ENCODE results near the gene SEC22C. TPM values are rescaled to one million over a fixed set of nuclear protein-coding genes. Genes with fewer than 3 reads are reported as not detected.

SEC22C gene
- total RNA-seq, 6 donors from 2014 or later = 36.3 to 59.7 (median 50.6) TPM

- DNase-seq = no peak
- Histone ChIP-seq H3K27ac (peak overlapping the region; percentile 89 to 93 (median 90)), H3K4me1 (peaks cover 34 to 73% (median 52%) of the 10 kb centered on the region in 4 donors)
Measured at GRCh38 chr3:42508562-42508961, 73.2 kb downstream of the SEC22C start.

GRCh38 chr3:42507761-42508335 is 73.9 kb downstream of the SEC22C start:
- H3K4me1 ChIP-seq = peaks cover 29 to 75% (median 52%) of the 10 kb centered on the region in 4 donors
- peak in 1 of 2 donors; percentile 40 for DNase-seq
- 31 to 38% methylated on average over 6 of the region's 6 CpGs for WGBS, 2 donors
- H3K36me3 ChIP-seq = peaks cover 0 to 40% (median 0%) of the 10 kb centered on the region in 4 donors
- H3K27me3 ChIP-seq = no peaks in the 10 kb centered on the region
- peak overlapping the region in 2 of 4 donors; percentile 21 to 75 for H3K4me3 ChIP-seq
- no peak for ATAC-seq (ENCODE audit: low FRiP score in 2 of 2)
- TF ChIP-seq POLR2A (IDR thresholded peaks at IDR 0.05) = no peak
- TF ChIP-seq, protein P1, sequence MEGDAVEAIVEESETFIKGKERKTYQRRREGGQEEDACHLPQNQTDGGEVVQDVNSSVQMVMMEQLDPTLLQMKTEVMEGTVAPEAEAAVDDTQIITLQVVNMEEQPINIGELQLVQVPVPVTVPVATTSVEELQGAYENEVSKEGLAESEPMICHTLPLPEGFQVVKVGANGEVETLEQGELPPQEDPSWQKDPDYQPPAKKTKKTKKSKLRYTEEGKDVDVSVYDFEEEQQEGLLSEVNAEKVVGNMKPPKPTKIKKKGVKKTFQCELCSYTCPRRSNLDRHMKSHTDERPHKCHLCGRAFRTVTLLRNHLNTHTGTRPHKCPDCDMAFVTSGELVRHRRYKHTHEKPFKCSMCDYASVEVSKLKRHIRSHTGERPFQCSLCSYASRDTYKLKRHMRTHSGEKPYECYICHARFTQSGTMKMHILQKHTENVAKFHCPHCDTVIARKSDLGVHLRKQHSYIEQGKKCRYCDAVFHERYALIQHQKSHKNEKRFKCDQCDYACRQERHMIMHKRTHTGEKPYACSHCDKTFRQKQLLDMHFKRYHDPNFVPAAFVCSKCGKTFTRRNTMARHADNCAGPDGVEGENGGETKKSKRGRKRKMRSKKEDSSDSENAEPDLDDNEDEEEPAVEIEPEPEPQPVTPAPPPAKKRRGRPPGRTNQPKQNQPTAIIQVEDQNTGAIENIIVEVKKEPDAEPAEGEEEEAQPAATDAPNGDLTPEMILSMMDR (IDR thresholded peaks at IDR 0.05) = no peak
- no peak for TF ChIP-seq EP300 (IDR thresholded peaks at IDR 0.05)
- no peak for TF ChIP-seq POLR2AphosphoS5 (IDR thresholded peaks at IDR 0.05)
- H3K27ac ChIP-seq = peak overlapping the region; percentile 89 to 93 (median 90)
- H3K9me3 ChIP-seq = no peaks in the 10 kb centered on the region

More at GRCh38 chr3:42508562-42508961, 73.2 kb downstream of the SEC22C start:
- no peak for ATAC-seq (ENCODE audit: low FRiP score in 2 of 2)
- H3K4me3 ChIP-seq = peak overlapping the region in 1 of 4 donors; percentile 21
- peaks cover 0 to 43% (median 0%) of the 10 kb centered on the region in 4 donors for H3K36me3 ChIP-seq
- no peak for TF ChIP-seq POLR2A (IDR thresholded peaks at IDR 0.05)
- TF ChIP-seq EP300 (IDR thresholded peaks at IDR 0.05) = no peak
- no peak for TF ChIP-seq POLR2AphosphoS5 (IDR thresholded peaks at IDR 0.05)
- TF ChIP-seq, protein P1 (IDR thresholded peaks at IDR 0.05) = no peak
- H3K9me3 ChIP-seq = no peaks in the 10 kb centered on the region
- 57 to 63% methylated on average over 4 of the region's 4 CpGs for WGBS, 2 donors
- H3K27me3 ChIP-seq = no peaks in the 10 kb centered on the region

DNA sequence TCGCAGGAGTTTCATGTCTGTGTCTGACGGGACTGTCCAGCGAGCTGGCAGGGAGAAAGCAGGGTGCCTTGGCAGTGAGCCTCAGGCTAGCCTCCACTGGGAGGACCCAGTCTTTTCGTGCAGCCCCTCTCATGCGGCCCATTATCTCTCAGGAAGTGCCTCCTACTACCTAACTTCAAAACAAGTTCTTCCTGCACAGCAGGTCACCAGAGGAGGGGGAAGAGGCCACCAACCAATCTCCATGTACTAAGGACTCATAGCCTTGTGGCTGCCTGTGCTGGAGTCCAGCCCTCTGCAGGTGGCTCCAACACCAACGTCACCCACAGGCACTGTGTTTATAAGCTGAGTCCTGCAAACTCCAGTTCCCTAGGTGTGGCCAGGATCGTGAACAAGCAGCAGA is 74.5 kb downstream of the SEC22C start:
- TF ChIP-seq, protein P1 (IDR thresholded peaks at IDR 0.05) = peak in 1 of 6 experiments; percentile 10
- no peak for TF ChIP-seq EP300 (IDR thresholded peaks at IDR 0.05)
- peak; percentile 17 to 58 for TF ChIP-seq POLR2AphosphoS5 (IDR thresholded peaks at IDR 0.05)
- TF ChIP-seq POLR2A (IDR thresholded peaks at IDR 0.05) = peak in 1 of 4 donors; percentile 29
- Histone ChIP-seq H3K4me3 (peak overlapping the region in 2 of 4 donors; percentile 21 to 75), H3K9me3 (no peaks in the 10 kb centered on the region), H3K36me3 (peaks cover 0 to 34% (median 0%) of the 10 kb centered on the region in 4 donors), H3K27ac (peak overlapping the region; percentile 89 to 93 (median 90)), H3K4me1 (peaks cover 28 to 74% (median 50%) of the 10 kb centered on the region in 4 donors), H3K27me3 (no peaks in the 10 kb centered on the region)
- DNase-seq = peak in 1 of 2 donors; percentile 87
- 19 to 38% methylated on average over 5 to 7 of the region's 7 CpGs for whole genome bisulfite sequencing, 2 donors
- ATAC-seq (ENCODE audit: low FRiP score in 2 of 2) = peak in 1 of 2 donors; percentile 66

GRCh38 chr3:42505849-42506410 is 75.8 kb downstream of the SEC22C start:
- Histone ChIP-seq H3K27me3 (no peaks in the 10 kb centered on the region), H3K27ac (peak overlapping the region; percentile 89 to 93 (median 90)), H3K4me3 (peak overlapping the region in 3 of 4 donors; percentile 61 to 75 (median 73)), H3K9me3 (no peaks in the 10 kb centered on the region), H3K4me1 (peaks cover 21 to 73% (median 55%) of the 10 kb centered on the region in 4 donors), H3K36me3 (peaks cover 0 to 22% (median 0%) of the 10 kb centered on the region in 4 donors)
- ATAC-seq (ENCODE audit: low FRiP score in 2 of 2) = no peak
- TF ChIP-seq, protein P1 (IDR thresholded peaks at IDR 0.05) = no peak
- TF ChIP-seq EP300 (IDR thresholded peaks at IDR 0.05) = no peak
- TF ChIP-seq POLR2A (IDR thresholded peaks at IDR 0.05) = no peak
- TF ChIP-seq POLR2AphosphoS5 (IDR thresholded peaks at IDR 0.05) = no peak
- peak in 1 of 2 donors; percentile 17 for DNase-seq
- 68 to 83% methylated on average over 4 of the region's 4 CpGs for WGBS, 2 donors
